Measurements from ENCODE around the gene PRTG. TPM values are rescaled to one million over a fixed set of nuclear protein-coding genes. Genes with fewer than 3 reads are reported as not detected.

Gene PRTG
- total RNA-seq, 1 experiment from 2014 or later, result 3.6 TPM

DNA sequence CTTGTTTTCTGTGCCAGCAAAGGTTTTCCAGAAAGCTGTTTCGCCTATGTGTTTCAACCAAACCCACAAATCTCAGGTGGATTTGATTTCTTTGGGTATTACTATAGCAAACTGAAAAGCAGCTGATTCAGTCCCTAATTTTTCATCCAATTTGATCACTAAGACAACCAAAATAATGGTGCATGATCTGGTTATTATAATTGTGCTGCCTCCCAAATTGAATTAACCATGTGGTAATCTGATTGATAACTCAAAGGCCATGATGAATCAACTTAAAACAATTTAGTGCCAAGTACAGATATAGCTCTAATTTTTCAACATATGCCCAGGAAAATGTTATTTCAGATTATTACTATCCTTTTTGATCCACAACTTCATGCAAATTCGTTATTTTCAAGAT lies 30.6 kb downstream of the PRTG start:
- Mint-ChIP-seq H3K9me3 (peaks cover 4% of the 10 kb centered on the region), H3K36me3 (no peaks in the 10 kb centered on the region), H3K27ac (no peak overlapping the region), H3K4me3 (no peak overlapping the region), H3K4me1 (peaks cover 30% of the 10 kb centered on the region), H3K27me3 (ENCODE audit: low read depth) (peaks cover 48% of the 10 kb centered on the region)
- CTCF ChIA-PET, result interaction anchor here (1.3 kb wide), 1 partner anchor 62 kb away, joined by 4 read pairs; no protein-coding TSS in a partner anchor
- no peak for TF ChIP-seq FOXP1 (CRISPR knock-in tag; IDR thresholded peaks at IDR 0.05; ENCODE audit: borderline replicate concordance)
- POLR2A ChIA-PET, result no interaction called here
- ATAC-seq, result no peak
- no peak for DNase-seq (ENCODE audit: low spot score)

DNA sequence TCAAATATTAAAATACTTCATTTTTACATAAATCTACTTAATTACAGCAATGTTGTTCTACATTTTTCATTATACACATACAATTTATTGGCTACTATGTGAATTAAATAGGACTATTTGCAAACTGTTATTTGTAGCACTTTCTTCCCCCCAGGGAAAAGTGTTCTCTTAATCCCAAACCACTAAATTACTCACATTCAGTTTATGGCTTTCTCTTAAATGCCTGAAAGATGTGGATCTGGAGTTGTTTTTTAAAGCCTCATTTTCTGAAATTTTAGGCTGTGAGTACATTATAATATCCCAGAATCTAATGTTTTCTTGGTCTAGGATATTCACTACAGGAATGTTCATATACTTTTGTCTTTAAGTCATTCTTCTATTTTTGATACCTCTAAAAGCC lies 32.7 kb downstream of the PRTG start:
- CTCF ChIA-PET, result no interaction called here
- ATAC-seq, result no peak
- Mint-ChIP-seq H3K4me3 (no peak overlapping the region), H3K27ac (no peak overlapping the region), H3K27me3 (ENCODE audit: low read depth) (peaks cover 31% of the 10 kb centered on the region), H3K9me3 (peaks cover 4% of the 10 kb centered on the region), H3K4me1 (peaks cover 20% of the 10 kb centered on the region), H3K36me3 (no peaks in the 10 kb centered on the region)
- no peak for TF ChIP-seq FOXJ3 (CRISPR knock-in tag; IDR thresholded peaks at IDR 0.05; ENCODE audit: borderline replicate concordance)
- TF ChIP-seq, protein P1, sequence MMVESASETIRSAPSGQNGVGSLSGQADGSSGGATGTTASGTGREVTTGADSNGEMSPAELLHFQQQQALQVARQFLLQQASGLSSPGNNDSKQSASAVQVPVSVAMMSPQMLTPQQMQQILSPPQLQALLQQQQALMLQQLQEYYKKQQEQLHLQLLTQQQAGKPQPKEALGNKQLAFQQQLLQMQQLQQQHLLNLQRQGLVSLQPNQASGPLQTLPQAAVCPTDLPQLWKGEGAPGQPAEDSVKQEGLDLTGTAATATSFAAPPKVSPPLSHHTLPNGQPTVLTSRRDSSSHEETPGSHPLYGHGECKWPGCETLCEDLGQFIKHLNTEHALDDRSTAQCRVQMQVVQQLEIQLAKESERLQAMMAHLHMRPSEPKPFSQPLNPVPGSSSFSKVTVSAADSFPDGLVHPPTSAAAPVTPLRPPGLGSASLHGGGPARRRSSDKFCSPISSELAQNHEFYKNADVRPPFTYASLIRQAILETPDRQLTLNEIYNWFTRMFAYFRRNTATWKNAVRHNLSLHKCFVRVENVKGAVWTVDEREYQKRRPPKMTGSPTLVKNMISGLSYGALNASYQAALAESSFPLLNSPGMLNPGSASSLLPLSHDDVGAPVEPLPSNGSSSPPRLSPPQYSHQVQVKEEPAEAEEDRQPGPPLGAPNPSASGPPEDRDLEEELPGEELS (CRISPR knock-in tag; IDR thresholded peaks at IDR 0.05), result no peak
- no peak for TF ChIP-seq GTF2I (CRISPR knock-in tag; conservative IDR thresholded peaks at IDR 0.05)
- no peak for TF ChIP-seq SMAD3 (CRISPR knock-in tag; IDR thresholded peaks at IDR 0.05; ENCODE audit: borderline replicate concordance)
- TF ChIP-seq ZNF263 (CRISPR knock-in tag; IDR thresholded peaks at IDR 0.05; ENCODE audit: low read depth), result no peak
- TF ChIP-seq JUN (CRISPR knock-in tag; IDR thresholded peaks at IDR 0.05), result no peak
- TF ChIP-seq, protein P2, sequence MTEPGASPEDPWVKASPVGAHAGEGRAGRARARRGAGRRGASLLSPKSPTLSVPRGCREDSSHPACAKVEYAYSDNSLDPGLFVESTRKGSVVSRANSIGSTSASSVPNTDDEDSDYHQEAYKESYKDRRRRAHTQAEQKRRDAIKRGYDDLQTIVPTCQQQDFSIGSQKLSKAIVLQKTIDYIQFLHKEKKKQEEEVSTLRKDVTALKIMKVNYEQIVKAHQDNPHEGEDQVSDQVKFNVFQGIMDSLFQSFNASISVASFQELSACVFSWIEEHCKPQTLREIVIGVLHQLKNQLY (CRISPR knock-in tag; IDR thresholded peaks at IDR 0.05), result no peak
- TF ChIP-seq JAZF1 (CRISPR knock-in tag; IDR thresholded peaks at IDR 0.05), result no peak
- no peak for TF ChIP-seq ZNF317 (CRISPR knock-in tag; IDR thresholded peaks at IDR 0.05; ENCODE audit: borderline replicate concordance, low read depth)
- TF ChIP-seq, protein P3, sequence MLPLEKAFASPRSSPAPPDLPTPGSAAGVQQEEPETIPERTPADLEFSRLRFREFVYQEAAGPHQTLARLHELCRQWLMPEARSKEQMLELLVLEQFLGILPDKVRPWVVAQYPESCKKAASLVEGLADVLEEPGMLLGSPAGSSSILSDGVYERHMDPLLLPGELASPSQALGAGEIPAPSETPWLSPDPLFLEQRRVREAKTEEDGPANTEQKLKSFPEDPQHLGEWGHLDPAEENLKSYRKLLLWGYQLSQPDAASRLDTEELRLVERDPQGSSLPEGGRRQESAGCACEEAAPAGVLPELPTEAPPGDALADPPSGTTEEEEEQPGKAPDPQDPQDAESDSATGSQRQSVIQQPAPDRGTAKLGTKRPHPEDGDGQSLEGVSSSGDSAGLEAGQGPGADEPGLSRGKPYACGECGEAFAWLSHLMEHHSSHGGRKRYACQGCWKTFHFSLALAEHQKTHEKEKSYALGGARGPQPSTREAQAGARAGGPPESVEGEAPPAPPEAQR (CRISPR knock-in tag; IDR thresholded peaks at IDR 0.05), result no peak
- TF ChIP-seq NFE2L1 (CRISPR knock-in tag; IDR thresholded peaks at IDR 0.05), result no peak
- TF ChIP-seq, protein P4, sequence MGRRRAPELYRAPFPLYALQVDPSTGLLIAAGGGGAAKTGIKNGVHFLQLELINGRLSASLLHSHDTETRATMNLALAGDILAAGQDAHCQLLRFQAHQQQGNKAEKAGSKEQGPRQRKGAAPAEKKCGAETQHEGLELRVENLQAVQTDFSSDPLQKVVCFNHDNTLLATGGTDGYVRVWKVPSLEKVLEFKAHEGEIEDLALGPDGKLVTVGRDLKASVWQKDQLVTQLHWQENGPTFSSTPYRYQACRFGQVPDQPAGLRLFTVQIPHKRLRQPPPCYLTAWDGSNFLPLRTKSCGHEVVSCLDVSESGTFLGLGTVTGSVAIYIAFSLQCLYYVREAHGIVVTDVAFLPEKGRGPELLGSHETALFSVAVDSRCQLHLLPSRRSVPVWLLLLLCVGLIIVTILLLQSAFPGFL (CRISPR knock-in tag; IDR thresholded peaks at IDR 0.05; ENCODE audit: borderline replicate concordance), result no peak
- no peak for DNase-seq (ENCODE audit: low spot score)
- POLR2A ChIA-PET, result no interaction called here

DNA sequence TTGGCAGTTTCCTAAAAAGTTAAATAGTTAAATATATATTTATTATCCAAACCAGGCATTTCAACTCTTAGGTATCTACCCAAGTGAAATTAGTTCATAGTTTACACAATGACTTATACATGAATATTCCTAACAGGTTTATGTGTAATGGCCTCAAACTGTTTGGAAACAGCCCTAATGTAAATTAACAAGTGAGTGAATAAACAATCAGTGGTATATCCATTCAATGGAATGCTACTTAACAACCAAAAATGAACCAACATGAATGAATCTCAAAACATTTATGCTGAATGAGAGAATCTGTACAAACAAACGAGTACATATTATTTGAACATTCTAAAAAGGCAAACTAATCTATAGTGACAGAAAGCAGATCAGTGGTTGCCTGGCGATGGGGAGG lies 33.5 kb downstream of the PRTG start:
- Mint-ChIP-seq H3K9me3 (peaks cover 4% of the 10 kb centered on the region), H3K36me3 (no peaks in the 10 kb centered on the region), H3K4me1 (peaks cover 16% of the 10 kb centered on the region), H3K4me3 (no peak overlapping the region), H3K27ac (no peak overlapping the region), H3K27me3 (ENCODE audit: low read depth) (peaks cover 26% of the 10 kb centered on the region)
- ATAC-seq (no peak), DNase-seq (ENCODE audit: low spot score) (no peak)
- ChIA-PET CTCF (no interaction called here), POLR2A (no interaction called here)
- TF ChIP-seq ZNF232 (CRISPR knock-in tag; IDR thresholded peaks at IDR 0.05) (no peak), IRF2 (CRISPR knock-in tag; IDR thresholded peaks at IDR 0.05; ENCODE audit: borderline replicate concordance, low read depth) (no peak), ZNF317 (CRISPR knock-in tag; IDR thresholded peaks at IDR 0.05; ENCODE audit: borderline replicate concordance, low read depth) (no peak), ETV6 (CRISPR knock-in tag; IDR thresholded peaks at IDR 0.05) (no peak)
- TF ChIP-seq, protein P5, sequence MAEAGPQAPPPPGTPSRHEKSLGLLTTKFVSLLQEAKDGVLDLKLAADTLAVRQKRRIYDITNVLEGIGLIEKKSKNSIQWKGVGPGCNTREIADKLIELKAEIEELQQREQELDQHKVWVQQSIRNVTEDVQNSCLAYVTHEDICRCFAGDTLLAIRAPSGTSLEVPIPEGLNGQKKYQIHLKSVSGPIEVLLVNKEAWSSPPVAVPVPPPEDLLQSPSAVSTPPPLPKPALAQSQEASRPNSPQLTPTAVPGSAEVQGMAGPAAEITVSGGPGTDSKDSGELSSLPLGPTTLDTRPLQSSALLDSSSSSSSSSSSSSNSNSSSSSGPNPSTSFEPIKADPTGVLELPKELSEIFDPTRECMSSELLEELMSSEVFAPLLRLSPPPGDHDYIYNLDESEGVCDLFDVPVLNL (CRISPR knock-in tag; IDR thresholded peaks at IDR 0.05; ENCODE audit: borderline replicate concordance, low read depth), result no peak
- TF ChIP-seq, protein P6, sequence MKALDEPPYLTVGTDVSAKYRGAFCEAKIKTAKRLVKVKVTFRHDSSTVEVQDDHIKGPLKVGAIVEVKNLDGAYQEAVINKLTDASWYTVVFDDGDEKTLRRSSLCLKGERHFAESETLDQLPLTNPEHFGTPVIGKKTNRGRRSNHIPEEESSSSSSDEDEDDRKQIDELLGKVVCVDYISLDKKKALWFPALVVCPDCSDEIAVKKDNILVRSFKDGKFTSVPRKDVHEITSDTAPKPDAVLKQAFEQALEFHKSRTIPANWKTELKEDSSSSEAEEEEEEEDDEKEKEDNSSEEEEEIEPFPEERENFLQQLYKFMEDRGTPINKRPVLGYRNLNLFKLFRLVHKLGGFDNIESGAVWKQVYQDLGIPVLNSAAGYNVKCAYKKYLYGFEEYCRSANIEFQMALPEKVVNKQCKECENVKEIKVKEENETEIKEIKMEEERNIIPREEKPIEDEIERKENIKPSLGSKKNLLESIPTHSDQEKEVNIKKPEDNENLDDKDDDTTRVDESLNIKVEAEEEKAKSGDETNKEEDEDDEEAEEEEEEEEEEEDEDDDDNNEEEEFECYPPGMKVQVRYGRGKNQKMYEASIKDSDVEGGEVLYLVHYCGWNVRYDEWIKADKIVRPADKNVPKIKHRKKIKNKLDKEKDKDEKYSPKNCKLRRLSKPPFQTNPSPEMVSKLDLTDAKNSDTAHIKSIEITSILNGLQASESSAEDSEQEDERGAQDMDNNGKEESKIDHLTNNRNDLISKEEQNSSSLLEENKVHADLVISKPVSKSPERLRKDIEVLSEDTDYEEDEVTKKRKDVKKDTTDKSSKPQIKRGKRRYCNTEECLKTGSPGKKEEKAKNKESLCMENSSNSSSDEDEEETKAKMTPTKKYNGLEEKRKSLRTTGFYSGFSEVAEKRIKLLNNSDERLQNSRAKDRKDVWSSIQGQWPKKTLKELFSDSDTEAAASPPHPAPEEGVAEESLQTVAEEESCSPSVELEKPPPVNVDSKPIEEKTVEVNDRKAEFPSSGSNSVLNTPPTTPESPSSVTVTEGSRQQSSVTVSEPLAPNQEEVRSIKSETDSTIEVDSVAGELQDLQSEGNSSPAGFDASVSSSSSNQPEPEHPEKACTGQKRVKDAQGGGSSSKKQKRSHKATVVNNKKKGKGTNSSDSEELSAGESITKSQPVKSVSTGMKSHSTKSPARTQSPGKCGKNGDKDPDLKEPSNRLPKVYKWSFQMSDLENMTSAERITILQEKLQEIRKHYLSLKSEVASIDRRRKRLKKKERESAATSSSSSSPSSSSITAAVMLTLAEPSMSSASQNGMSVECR (CRISPR knock-in tag; IDR thresholded peaks at IDR 0.05; ENCODE audit: borderline replicate concordance), result no peak
- TF ChIP-seq, protein P7, sequence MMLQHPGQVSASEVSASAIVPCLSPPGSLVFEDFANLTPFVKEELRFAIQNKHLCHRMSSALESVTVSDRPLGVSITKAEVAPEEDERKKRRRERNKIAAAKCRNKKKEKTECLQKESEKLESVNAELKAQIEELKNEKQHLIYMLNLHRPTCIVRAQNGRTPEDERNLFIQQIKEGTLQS (CRISPR knock-in tag; conservative IDR thresholded peaks at IDR 0.05), result no peak

Measured in WTC11 (cell line).